Suprapubic skin (tissue), 4 donors: ENCODE measurements around the gene PTPRH.

Experiments used
- CTCF ChIP-seq, 2 donors: fragments of 200-600 bp in 1 of 2; fragments of 450-650 bp in 1 of 2; sonication (generic) in 1 of 2; IDR thresholded peaks; one replicate each; pipeline ENCODE4 v1.5.1; 2016 to 2019; ENCODE audit warnings: antibody characterized with exemption in 2 of 2, mild to moderate bottlenecking in 1 of 2, moderate library complexity in 1 of 2
- EP300 ChIP-seq: sonication (generic); formaldehyde crosslinking; IDR thresholded peaks from one replicate; pipeline ENCODE4 v1.6.1; 2017; ENCODE audit warnings: antibody characterized with exemption
- POLR2A ChIP-seq, 2 donors: fragments of 450-650 bp; IDR thresholded peaks; one replicate each; pipeline ENCODE4 v1.6.1; 2017; ENCODE audit warnings: antibody characterized with exemption in 2 of 2, mild to moderate bottlenecking in 2 of 2, moderate library complexity in 2 of 2
- POLR2AphosphoS5 ChIP-seq, 3 donors: sonication (generic); formaldehyde crosslinking; IDR thresholded peaks; one replicate each; pipeline ENCODE4 v1.6.1; 2017; ENCODE audit warnings: antibody characterized with exemption in 3 of 3

GRCh38 chr19:55156202-55157063 lies 52.9 kb downstream of the PTPRH start:
- TF ChIP-seq CTCF (IDR thresholded peaks at IDR 0.05) (no peak), POLR2AphosphoS5 (IDR thresholded peaks at IDR 0.05) (no peak), POLR2A (IDR thresholded peaks at IDR 0.05) (no peak), EP300 (no peak)
